Bronchial epithelial cell (primary cell): Measurements from ENCODE around the gene RNF181. TPM values are rescaled to one million over a fixed set of nuclear protein-coding genes. Genes with fewer than 3 reads are reported as not detected.
"Not testable (repeated sequence)": the region's sequence is repeated elsewhere in the genome, so short reads cannot be mapped to it uniquely, and the experiment has no call there.

Experiments used
- DNase-seq: peaks from one replicate; pipeline ENCODE4 v3.0.0-alpha.2; 2010; ENCODE audit warnings: low read depth
- FAIRE-seq: peaks from 2 replicates; lab custom pipeline; 2011; peaks lifted over from hg19 to GRCh38; lab: Jason Lieb, UNC
- H3K27me3 ChIP-seq: 2 replicates; pipeline ENCODE4 v1.5.1; 2011; ENCODE audit warnings: low read length; ENCODE audit not compliant: control insufficient read depth, insufficient read depth
- H3K36me3 ChIP-seq: 2 replicates; pipeline ENCODE4 v1.5.1; 2011; ENCODE audit warnings: low read length; ENCODE audit not compliant: control insufficient read depth, insufficient read depth
- H3K4me3 ChIP-seq: 2 replicates; pipeline ENCODE4 v1.5.1; 2011; ENCODE audit warnings: mild to moderate bottlenecking, low read depth, low read length, control low read depth
- total RNA-seq: library from RNA; depleted of rRNA; stranded (reverse); fragments of >200 nt; gene quantifications from 2 replicates; pipeline ENCODE4 v1.2.1, GENCODE V29; 2014
- TF ChIP-seq, protein P1 (sequence below): IDR thresholded peaks from 2 replicates; pipeline ENCODE4 v1.5.1; 2011; ENCODE audit warnings: mild to moderate bottlenecking, moderate library complexity, low read length, control low read depth, inconsistent platforms; ENCODE audit not compliant: insufficient read depth, severe bottlenecking

The RNF181 gene
- total RNA-seq, 1 donor from 2014 or later, result 240 TPM

DNA sequence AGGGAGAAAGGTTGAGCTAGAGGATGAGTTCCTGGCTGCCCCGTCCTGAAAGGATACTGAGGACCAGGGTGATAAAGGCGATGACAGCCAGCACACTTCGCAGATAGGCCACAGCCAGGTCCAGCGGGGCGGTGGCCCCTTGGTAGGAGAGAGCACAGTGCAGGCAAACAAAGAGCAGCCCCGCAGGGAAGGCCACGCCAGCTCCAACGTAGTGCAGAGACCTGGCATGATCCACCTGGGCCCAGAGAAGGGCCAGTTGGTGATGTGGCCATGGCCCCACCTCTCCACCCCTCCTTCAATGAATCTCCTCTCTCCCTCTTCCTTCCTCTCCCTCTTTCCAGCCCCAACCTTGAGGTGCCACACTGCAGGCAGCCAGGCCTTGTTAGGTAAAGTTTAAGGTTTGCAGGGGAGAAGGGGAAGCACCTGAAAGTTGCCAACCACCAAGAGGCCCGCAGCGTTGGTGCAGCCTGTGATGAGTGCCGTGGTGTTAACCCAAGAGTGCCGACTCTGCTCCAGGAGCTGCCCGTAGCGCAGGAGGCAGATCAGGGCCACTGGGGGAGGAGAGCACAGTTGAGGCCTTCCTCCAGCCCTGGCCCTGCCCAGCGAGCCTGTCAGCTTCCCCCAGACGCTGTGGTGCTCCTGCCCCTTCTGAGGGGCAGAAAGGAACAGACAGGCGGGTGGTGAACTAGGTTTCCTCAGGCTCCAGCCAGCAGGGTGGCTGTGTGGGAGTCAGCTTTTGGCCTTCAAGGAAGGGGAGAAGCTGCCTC, 4.1 kb downstream of the RNF181 start:
- H3K27me3 ChIP-seq, result no peaks in the 10 kb centered on the region
- no peak overlapping the region for H3K4me3 ChIP-seq
- TF ChIP-seq, protein P1, sequence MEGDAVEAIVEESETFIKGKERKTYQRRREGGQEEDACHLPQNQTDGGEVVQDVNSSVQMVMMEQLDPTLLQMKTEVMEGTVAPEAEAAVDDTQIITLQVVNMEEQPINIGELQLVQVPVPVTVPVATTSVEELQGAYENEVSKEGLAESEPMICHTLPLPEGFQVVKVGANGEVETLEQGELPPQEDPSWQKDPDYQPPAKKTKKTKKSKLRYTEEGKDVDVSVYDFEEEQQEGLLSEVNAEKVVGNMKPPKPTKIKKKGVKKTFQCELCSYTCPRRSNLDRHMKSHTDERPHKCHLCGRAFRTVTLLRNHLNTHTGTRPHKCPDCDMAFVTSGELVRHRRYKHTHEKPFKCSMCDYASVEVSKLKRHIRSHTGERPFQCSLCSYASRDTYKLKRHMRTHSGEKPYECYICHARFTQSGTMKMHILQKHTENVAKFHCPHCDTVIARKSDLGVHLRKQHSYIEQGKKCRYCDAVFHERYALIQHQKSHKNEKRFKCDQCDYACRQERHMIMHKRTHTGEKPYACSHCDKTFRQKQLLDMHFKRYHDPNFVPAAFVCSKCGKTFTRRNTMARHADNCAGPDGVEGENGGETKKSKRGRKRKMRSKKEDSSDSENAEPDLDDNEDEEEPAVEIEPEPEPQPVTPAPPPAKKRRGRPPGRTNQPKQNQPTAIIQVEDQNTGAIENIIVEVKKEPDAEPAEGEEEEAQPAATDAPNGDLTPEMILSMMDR, result no peak
- FAIRE-seq, result no peak
- H3K36me3 ChIP-seq, result peaks cover 12% of the 10 kb centered on the region
- DNase-seq, result no peak

GRCh38 chr2:85600235-85600575, 4.7 kb downstream of the RNF181 start:
- Histone ChIP-seq H3K36me3 (peaks cover 12% of the 10 kb centered on the region), H3K27me3 (no peaks in the 10 kb centered on the region), H3K4me3 (no peak overlapping the region)
- DNase-seq (no peak), FAIRE-seq (no peak)
- TF ChIP-seq, protein P1, result no peak

- H3K27me3 ChIP-seq, result no peaks in the 10 kb centered on the region
- peak overlapping the region; percentile 49 for H3K4me3 ChIP-seq
- no peak for FAIRE-seq
Observed at GRCh38 chr2:85600951-85601770, 5.6 kb downstream of the RNF181 start.

GRCh38 chr2:85601771-85602475, 6.4 kb downstream of the RNF181 start:
- TF ChIP-seq, protein P1, result no peak
- DNase-seq, result no peak
- H3K27me3 ChIP-seq, result no peaks in the 10 kb centered on the region
- H3K4me3 ChIP-seq, result peak overlapping the region; percentile 49
- peaks cover 8% of the 10 kb centered on the region for H3K36me3 ChIP-seq
- no peak for FAIRE-seq

More at GRCh38 chr2:85600951-85601770, 5.6 kb downstream of the RNF181 start:
- H3K36me3 ChIP-seq, result peaks cover 12% of the 10 kb centered on the region
- TF ChIP-seq, protein P1, result no peak
- DNase-seq, result no peak

- peaks cover 4% of the 10 kb centered on the region for H3K36me3 ChIP-seq
- no peaks in the 10 kb centered on the region for H3K27me3 ChIP-seq
- DNase-seq, result peak; percentile 69
- TF ChIP-seq, protein P1, result peak; percentile 36
- FAIRE-seq, result no peak
- H3K4me3 ChIP-seq, result peak within 1 kb of the TSS; percentile 49
Observed at GRCh38 chr2:85602476-85603234, 7.1 kb downstream of the RNF181 start, which contains the start of gene TMEM150A. Gene TMEM150A, minus strand, starts transcription at chr2:85602698. Its CDS starts 750 bp downstream, at chr2:85601948.

- H3K36me3 ChIP-seq, H3K4me3 ChIP-seq, DNase-seq, H3K27me3 ChIP-seq, FAIRE-seq: not testable (repeated sequence)
Observed at GRCh38 chr2:85604133-85604444, 8.5 kb downstream of the RNF181 start.
